Lower leg skin (tissue), 3 donors: Measurements from ENCODE around the gene HYAL2.

Source experiments
- POLR2A ChIP-seq, 2 donors: fragments of 450-650 bp; IDR thresholded peaks; one replicate each; pipeline ENCODE4 v1.6.1; 2016 to 2017; ENCODE audit warnings: antibody characterized with exemption in 2 of 2, mild to moderate bottlenecking in 1 of 2, moderate library complexity in 1 of 2
- TF ChIP-seq, protein P1 (sequence below), 3 donors: fragments of 450-650 bp; IDR thresholded peaks; one replicate each; pipeline ENCODE4 v1.5.1; 2016; ENCODE audit warnings: antibody characterized with exemption in 3 of 3, mild to moderate bottlenecking in 3 of 3, moderate library complexity in 2 of 3

DNA sequence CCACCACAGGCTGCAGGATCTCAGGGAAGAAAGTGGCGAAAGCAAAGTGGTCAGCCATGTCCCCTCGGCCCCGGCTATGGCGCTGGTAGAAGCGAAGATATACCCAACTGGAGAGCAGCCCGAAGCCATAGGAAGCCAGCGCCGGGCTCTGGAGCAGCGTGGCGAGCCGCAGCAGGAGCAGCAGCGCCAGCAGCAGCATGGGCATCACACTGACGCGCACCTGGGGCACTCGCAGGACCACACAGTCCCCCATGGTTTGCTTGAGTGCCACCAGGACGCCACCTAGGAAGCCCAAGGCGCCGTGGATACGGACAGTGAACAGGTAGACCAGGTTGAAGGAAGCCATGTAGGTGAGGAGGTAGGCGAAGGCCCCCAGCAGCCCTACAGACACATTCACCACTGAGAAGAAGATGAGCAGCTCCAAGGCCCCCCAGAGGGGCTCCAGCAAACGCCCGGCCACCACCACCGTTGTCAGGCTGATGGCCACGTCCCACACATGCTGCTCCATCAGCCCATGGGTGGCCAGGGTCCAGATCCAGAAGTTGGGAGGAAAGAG is 35.9 kb upstream of the HYAL2 start:
- no peak for TF ChIP-seq POLR2A (IDR thresholded peaks at IDR 0.05)
- TF ChIP-seq, protein P1, sequence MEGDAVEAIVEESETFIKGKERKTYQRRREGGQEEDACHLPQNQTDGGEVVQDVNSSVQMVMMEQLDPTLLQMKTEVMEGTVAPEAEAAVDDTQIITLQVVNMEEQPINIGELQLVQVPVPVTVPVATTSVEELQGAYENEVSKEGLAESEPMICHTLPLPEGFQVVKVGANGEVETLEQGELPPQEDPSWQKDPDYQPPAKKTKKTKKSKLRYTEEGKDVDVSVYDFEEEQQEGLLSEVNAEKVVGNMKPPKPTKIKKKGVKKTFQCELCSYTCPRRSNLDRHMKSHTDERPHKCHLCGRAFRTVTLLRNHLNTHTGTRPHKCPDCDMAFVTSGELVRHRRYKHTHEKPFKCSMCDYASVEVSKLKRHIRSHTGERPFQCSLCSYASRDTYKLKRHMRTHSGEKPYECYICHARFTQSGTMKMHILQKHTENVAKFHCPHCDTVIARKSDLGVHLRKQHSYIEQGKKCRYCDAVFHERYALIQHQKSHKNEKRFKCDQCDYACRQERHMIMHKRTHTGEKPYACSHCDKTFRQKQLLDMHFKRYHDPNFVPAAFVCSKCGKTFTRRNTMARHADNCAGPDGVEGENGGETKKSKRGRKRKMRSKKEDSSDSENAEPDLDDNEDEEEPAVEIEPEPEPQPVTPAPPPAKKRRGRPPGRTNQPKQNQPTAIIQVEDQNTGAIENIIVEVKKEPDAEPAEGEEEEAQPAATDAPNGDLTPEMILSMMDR (IDR thresholded peaks at IDR 0.05), result no peak
